HG02571 (cell line): ENCODE data around the gene DDX17.

Source experiments
- ATAC-seq: cut with Tn5 transposase; IDR thresholded peaks from one replicate; pipeline ENCODE4 v1.9.1; 2021; ENCODE audit warnings: mild to moderate bottlenecking, moderate library complexity; ENCODE audit not compliant: unreplicated experiment

Gene DDX17

DNA sequence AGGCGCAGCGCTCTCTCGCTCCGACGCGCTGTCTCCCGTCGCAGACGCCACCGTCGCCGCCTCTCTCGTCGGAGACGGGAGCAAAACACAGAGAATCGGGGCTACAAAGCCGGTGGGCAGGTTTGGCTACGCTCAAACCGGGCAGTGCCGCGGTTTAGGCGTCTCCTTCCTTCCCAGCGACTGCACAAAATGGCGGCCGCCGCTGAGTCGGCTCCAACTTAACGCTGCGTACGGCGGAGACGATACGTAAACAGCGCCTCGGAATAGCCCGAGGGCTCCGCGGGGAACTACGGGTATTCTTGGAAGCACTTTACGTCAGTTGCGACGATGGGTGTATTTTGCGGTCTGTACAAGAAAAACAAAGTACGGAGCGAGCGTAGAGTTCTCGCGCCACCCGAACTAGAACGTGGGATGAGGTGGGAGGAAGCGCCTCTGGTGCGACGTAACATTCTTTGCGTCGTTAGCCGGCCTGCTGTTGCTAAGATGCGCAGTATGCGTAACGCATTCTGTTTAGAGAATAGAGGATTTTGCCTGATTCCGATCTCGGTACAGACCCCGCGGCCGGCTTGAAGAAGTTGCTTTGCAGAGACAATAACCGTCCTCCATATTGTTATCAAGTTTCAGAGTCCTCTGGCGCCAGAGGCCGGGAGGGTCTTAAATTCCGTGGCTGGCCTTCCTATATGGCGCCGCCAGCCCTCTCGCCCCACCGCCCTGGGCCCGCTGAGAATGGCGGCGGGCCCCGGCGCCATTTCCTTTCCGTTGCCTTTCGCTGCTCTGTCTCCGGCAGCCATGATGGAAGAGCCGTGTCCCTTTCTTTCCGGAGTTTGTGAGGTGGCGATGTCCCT, at the start of gene DDX17:
Gene DDX17, minus strand, starts transcription at position 194 of the 845 bp plus-strand sequence.
- peak; percentile 77 for ATAC-seq

DNA sequence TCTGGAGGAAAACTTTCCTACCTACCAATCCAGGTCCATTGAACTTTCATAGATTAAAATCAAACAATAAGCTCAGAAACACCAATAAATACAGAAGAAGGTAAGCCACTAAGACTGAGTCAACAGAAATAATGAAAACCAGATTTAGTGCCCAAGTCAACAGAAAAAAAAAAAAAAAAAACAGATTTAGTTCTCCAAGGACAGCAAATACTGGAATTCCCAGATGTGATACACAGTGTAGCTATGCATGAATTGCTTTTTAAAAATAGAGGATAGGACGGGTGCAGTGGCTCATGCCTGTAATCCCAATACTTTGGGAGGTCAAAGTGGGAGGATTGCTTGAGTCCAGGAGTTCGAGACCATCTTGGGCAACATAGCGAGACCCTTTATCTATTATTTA, 48.2 kb upstream of the DDX17 start:
- ATAC-seq = no peak

DNA sequence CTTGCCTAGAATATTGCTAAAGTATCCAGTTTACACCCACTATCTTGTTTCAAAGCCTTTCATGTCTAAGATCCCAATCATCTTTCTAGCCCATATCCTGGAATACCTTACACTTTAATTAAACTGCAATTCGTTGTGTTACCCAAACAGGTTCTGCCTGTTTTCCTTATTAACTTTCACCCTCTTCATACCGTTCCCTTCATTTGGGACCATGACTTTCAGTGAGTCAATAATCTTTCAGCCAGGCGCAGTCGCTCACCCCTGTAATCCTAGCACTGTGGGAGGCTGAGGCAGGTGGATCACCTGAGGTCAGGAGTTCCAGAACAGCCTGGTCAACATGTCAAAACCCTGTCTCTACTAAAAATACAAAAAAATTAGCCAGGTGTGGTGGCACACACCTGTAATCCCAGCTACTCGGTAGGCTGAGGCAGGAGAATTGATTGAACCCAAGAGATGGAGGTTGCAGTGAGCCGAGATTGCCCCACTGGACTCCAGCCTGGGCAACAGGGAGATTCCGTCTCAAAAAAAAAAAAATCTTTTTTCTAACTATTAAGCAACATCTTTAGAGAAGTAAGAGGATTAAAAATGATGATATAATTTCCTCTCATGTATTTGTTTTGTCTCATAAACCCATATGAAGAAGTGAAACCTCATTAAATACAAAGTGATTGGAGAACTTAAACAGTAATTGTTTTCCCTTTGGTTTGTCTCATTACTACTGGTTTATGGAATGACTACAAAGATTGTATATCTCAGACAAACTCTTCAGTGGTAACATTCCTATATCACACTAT, 43.2 kb upstream of the DDX17 start:
- ATAC-seq = no peak

DNA sequence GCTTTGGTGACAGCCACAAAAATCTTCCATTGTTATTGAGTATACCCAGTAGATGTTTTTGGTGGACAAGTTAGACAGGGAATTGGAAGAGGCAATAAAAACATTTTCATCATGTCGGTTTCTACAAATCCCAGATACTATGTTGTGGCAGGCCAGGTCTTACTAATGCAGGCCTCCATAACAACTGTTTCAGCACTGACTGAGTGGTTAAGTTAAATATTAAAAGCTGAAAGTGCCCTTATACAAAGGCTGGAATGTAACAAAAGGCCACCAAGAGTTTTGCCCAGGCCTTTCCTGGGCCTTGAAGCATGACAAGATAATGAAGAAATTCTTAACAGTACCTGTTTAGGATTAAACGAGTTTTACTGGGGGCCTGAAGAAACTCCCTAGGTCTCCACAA, 34.6 kb upstream of the DDX17 start:
- no peak for ATAC-seq

DNA sequence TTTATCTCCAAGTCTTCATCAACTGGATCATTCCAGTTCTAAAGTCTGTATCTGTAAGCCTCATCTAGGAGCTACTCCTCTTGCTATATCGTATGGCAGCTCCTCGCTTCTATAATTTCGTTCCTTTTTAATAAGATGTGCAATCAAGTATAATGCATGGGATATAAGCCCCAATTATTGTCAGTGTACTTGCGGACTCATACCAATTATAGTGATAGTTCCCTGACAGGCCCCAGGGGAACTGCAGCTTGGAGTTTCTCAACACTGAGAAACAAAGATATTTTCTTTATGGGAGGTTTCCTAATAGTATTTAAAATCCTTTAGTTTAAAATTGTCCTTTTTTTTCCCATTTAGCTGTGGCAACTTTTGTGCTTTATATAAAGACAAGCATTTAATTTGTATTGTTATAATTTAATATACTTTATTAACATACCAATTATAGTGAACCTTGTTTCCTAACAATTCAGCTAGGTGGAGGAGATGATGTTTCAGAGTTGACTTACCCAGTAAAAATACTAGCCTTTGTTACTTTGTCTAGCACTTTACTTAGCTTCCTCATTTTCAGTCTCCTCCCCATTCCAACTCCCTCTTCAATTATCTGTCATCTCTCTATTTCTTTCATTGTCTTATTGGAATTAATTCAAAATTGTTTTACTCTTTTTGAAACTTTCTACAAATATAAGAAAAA, 25.3 kb upstream of the DDX17 start:
- no peak for ATAC-seq

DNA sequence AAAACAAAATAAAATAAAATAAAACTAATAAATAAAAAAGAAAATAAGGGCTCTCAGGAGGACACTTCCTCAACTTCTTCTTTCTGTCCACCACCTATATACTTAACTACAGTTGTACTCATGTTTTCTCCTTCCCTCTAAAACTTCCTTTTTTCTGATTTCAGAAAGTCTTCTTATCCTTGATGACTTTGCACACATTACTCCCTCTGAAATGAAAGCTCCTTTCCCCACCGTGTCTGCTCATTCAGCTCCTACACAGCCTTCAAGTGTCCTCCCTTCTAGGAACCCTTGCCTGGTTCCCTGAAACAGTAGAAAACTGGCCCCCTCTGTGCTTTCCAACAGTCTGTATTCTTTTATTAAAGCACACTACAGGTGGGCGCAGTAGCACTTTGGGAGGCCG, 18.3 kb upstream of the DDX17 start:
- no peak for ATAC-seq

DNA sequence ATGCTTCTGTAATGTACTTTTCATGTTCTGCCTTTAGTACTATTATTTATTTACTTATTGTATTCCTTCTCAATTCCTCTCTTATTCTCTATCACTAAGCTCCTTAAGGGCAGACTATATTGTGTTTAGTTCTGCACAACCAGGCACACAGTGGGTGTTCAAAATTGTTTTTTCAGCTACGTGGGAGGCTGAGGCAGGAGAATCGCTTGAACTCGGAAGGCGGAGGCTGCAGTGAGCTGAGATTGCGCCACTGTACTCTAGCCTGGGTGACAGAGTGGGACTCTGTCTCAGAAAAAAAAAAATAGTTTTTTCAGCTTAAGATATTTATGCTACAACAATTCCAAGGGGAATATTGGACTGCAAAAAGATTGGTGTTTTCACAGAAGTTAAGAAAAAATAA, 17.4 kb upstream of the DDX17 start:
- ATAC-seq = no peak

DNA sequence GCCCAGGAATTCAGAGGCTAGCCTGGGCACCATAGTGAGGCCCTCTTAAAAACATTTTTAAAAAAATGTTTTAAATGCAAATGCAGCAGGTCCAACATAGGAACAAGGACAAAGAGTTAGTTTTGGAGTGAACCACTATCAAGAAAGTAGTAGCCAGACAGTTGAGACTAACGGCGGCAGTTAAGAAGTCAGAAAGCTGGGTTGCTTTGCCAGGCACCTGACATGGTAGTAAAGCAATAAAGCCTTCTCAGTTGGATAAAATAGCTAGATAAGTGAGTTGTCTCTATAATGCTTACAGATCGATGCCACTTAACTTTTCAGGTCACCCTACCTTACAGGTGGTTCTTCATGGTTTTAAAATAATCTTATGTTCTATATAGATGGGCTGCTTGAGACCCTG, 16.9 kb upstream of the DDX17 start:
- ATAC-seq = no peak

DNA sequence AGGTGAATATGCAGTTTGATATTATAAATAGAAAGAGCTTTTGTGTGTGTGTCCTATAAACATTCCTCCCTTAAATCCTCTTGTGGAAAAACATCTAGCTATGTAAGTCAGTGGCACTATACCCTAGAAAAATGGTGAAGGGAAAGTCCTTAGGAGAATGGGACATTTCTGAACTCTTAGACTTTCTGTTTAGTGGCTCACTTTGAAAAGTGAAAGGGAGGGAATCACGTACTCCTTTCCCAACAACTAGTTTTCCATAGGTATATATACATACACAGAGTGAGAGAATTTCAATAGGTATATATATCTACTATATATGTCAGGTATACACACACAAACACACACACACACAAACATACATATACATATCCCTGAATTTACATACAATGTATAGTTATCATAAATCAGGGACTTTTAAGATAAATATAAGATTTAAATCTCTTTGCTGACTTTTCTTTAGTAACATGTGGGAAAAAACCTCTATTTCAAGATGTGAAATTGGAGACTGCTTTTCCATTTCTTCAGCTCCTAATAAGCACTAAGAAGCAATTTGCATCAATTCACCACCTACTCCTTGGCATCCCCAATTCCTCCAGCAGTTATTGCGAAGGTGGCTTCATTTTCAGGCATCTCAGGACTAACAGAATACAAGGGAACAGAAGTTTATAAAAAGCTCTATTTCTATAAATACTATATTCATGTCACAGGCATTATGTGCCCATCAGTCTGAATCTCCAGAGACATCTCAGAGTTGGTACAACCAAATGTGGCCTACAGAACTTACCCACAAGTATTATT, 13.5 kb upstream of the DDX17 start:
- no peak for ATAC-seq

DNA sequence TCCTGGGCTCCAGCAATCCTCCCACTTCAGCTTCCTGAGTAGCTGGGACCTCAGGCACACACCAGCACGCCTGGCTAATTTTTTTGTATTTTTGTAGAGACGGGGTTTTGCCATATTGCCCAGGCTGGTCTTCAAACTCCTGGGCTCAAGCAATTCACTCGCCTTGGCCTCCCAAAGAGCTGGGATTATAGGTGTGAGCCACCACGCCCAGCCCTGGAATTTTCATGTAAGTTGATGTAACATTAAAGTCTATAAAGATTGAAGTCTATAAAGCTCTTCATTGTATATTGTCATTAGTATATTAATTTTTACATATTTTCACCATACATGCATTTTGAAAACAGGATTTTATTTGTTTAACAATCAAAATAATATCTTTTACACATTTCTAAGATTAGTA, 12.5 kb upstream of the DDX17 start:
- no peak for ATAC-seq

DNA sequence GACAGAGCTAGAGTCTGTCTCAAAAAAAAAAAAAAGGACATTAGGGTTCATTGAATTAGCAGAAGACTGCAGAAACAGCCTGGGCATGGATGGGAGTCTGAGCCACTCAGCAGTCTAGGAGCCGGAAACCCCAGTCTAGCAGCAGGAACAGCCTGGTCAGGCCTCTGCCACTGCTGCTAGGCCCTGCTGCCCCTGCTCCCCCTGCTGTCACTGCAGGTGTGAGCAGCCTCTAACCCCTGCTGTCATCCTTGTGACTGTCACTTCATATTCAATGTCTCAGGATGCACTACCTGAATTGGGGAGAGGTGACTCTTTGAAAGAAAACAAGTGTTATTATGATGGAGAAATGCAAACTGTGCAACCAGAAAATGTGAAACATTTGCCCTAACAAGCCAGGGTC, 7.0 kb upstream of the DDX17 start:
- ATAC-seq = no peak

DNA sequence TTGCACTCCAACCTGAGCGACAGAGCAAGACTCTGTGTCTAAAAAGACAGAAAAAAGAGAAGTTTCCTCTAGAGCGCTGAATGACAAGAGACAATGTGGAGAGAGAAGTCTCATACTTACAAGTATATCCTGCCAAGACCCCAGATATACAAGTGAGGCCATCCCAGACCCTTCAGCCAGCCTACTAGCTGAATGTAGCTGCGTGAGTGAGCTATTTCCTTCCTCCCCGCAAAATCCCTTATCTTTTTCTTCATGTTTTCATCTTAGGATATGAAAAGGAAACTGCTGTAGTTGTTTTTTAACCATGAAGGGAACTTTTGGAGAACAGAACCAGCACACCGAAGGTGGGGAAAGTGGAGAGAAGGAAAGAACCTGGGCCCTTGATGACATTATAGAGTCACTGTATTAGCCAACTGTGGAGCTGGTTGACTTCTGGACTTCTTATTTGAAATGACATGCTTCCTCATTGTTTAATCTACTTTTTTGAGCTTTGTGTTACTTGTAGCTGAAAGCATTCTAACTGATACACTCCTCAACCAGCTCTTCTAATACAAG, 4.4 kb upstream of the DDX17 start:
- ATAC-seq = no peak

DNA sequence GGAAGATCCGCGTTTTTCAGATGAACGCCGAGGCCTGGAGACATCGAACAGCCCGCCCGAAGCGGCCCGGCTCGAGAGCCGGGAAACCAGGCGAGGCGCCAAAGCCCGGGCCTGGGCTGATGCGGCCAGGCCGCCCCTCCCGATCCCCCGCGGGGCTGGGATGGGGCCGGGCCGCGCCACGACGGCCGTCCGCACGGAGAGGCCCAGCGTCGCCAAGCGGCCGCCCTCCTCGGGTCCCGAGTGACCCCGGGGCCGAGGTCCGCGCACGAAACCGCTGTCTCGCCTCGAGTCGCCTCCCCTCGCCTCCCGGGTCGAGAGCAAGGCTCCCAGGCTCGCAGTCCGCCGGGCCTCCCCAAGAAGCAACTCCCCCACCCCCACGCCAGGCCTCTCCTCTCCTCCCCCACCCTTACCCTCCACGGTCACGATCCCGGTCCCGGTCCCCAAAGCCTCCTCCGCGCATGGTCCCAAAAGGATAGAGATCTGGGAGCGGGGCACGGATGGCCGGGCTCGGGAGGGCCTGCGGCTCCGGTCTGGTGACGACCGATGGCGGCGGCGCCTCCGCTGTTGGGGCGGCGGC, 482 bp downstream of the DDX17 start:
- ATAC-seq = peak; percentile 29

DNA sequence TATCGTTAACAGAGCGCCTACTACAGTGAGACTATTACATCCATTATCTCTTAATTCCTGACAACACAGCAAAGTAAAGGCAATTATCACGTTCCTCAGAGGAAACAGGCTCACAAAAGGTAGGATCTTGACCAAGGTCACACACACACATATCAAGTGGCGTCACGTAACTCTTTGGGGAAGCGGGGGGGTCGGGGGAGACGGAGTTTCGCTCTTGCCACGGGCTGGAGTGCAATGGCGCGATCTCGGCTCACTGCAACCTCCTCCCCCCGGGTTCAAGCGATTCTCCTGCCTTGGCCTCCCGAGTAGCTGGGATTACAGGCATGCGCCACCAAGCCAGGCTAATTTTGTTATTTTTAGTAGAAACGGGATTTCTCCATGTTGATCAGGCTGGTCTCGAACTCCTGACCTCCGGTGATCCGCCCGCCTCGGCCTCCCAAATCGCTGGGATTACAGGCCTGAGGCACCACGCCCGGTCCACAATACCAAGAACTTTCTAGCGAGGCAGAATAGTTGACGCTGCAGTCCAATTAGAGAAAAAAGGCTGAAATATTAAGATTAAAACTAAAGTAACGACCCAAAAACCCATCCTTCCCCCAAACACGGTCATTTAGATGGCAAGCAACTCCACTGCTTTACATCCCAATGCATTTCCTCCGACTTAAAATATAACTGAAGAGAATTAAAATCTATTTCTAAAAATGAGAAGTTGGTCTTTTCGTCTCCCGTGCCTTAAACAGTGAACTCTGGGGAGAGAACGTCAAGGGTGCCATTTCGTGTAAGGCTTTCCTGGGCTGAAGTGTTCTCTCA, 1.2 kb downstream of the DDX17 start:
- ATAC-seq = no peak

DNA sequence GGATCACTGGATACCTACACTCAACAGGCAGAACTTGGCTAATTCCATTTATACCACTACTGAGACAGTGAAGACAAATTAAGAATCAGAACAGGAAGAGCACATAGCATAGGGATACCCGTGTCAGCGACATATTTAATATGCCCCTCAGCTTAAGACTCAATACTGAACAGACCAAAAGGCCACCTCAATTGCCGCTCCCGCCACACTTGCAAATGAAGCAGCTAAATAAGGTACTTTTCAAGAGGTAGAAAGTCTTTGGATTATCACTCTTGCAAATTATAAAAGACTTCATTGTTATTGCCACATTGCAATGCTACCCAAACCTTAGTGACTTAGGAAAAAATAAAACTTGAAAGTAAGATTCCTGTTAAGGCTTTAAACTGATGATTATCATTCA, 3.1 kb downstream of the DDX17 start:
- ATAC-seq = no peak

DNA sequence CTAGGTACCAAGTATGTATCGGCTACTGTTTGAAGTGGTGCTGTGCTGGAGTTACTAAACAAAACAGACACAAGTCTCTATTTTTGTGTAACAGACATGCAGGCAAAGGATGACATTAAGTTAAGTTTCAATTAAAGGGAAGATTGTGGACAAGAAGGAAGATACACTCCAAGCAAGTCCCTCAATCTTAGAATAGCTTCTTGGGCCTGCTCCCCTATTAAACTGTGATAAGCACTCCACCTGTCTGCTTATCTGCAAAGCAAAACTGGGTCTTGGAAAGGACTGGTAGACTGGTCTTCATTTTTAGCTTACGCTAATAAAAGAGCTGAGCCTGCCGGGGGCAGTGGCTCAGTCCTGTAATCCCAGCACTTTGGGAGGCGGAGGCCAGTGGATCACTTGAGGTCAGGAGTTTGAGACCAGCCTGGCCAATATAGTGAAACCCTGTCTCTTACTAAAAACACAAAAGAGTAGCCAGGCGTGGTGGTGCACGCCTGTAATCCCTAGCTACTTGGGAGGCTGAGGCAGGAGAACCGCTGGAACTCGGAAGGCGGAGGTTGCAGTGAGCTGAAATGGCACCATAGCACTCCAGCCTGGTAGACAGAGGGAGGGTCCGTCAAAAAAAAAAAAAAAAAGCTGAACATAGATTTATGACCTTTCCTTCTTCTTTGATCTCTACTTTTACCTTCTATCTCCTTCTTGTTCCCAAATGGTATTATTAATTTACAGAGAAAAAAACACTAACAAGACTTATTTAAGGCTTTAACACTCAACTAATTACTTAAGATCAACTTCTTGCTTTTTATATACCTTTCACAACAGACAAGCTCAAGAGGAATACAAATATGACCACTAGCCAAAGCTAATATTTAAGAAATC, 4.1 kb downstream of the DDX17 start:
- ATAC-seq = no peak

DNA sequence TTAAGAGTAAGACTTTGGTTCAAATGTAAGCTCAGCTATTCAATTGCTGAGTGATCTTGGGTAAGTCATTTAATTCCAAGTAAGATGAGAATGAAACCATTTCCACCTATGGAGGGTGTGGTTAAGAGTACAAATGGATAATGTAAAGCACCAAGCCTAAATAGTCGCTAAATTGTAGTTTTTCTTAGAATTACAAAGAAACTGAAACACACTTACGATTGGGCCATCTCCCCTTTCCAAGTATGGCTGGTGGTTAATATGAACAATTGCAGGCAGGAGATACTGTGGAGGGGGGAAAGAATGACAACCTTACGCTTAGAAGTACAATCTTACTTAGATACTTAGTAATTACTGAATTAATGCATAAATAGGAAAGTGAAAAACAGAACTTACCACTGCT, 8.2 kb downstream of the DDX17 start:
- ATAC-seq = no peak

DNA sequence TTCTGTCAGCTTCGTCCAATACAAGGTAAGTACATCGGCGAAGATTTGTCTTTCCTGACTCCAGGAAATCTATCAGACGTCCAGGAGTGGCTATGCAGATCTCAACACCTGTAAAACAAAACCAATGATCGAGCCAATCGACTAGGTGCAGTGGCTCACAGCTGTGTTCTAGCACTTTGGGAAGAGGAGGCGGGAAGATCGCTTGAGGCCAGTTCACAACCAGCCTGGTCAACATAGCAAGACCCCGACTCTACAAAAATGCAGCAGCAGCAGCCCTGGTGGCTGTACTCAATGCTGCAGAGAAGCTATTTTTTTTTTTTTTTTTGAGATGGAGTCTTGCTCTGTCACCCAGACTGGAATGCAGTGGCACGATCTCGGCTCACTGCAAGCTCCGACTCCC, 11.2 kb downstream of the DDX17 start:
- ATAC-seq = no peak
